Measurements from ENCODE around the gene ISOC1.

The ISOC1 gene

GRCh38 chr5:129094924-129095899 is 663 bp downstream of the ISOC1 start:
- DNase-seq (ENCODE audit: low read depth in 2 of 2), result peak; percentile 24 to 42

GRCh38 chr5:129096382-129096991 is 1.9 kb downstream of the ISOC1 start:
- no peak for DNase-seq (ENCODE audit: low read depth in 2 of 2)

- no peak for DNase-seq (ENCODE audit: low read depth in 2 of 2)
Measured at GRCh38 chr5:129097498-129098296, 3.1 kb downstream of the ISOC1 start.

- no peak for DNase-seq (ENCODE audit: low read depth in 2 of 2)
Measured at GRCh38 chr5:129098488-129099183, 4.1 kb downstream of the ISOC1 start.

GRCh38 chr5:129099184-129099569 is 4.6 kb downstream of the ISOC1 start:
- DNase-seq (ENCODE audit: low read depth in 2 of 2), result no peak

- DNase-seq (ENCODE audit: low read depth in 2 of 2), result no peak
Measured at GRCh38 chr5:129101794-129102193, 7.2 kb downstream of the ISOC1 start.

- no peak for DNase-seq (ENCODE audit: low read depth in 2 of 2)
Measured at GRCh38 chr5:129103397-129103796, 8.8 kb downstream of the ISOC1 start.

GRCh38 chr5:129104915-129105455 is 10.4 kb downstream of the ISOC1 start:
- no peak for DNase-seq (ENCODE audit: low read depth in 2 of 2)

- no peak for DNase-seq (ENCODE audit: low read depth in 2 of 2)
Measured at GRCh38 chr5:129107637-129108036, 13.1 kb downstream of the ISOC1 start.

- no peak for DNase-seq (ENCODE audit: low read depth in 2 of 2)
Measured at GRCh38 chr5:129110742-129111141, 16.2 kb downstream of the ISOC1 start.

GRCh38 chr5:129111351-129111750 is 16.8 kb downstream of the ISOC1 start:
- no peak for DNase-seq (ENCODE audit: low read depth in 2 of 2)

- no peak for DNase-seq (ENCODE audit: low read depth in 2 of 2)
Measured at GRCh38 chr5:129112295-129112694, 17.7 kb downstream of the ISOC1 start.

- DNase-seq (ENCODE audit: low read depth in 2 of 2), result no peak
Measured at GRCh38 chr5:129113867-129114266, 19.3 kb downstream of the ISOC1 start.

GRCh38 chr5:129114539-129115193 is 20.1 kb downstream of the ISOC1 start:
- DNase-seq (ENCODE audit: low read depth in 2 of 2), result no peak

GRCh38 chr5:129115680-129116079 is 21.1 kb downstream of the ISOC1 start:
- no peak for DNase-seq (ENCODE audit: low read depth in 2 of 2)

GRCh38 chr5:129116797-129117196 is 22.2 kb downstream of the ISOC1 start:
- no peak for DNase-seq (ENCODE audit: low read depth in 2 of 2)

- DNase-seq (ENCODE audit: low read depth in 2 of 2), result no peak
Measured at GRCh38 chr5:129118405-129118804, 23.9 kb downstream of the ISOC1 start.

- no peak for DNase-seq (ENCODE audit: low read depth in 2 of 2)
Measured at GRCh38 chr5:129118826-129119225, 24.3 kb downstream of the ISOC1 start.

- no peak for DNase-seq (ENCODE audit: low read depth in 2 of 2)
Measured at GRCh38 chr5:129120158-129120581, 25.6 kb downstream of the ISOC1 start.

- no peak for DNase-seq (ENCODE audit: low read depth in 2 of 2)
Measured at GRCh38 chr5:129122560-129122959, 28.0 kb downstream of the ISOC1 start.

GRCh38 chr5:129124608-129125007 is 30.1 kb downstream of the ISOC1 start:
- no peak for DNase-seq (ENCODE audit: low read depth in 2 of 2)

All from stimulated activated CD4-positive, alpha-beta T cell treated with anti-CD3 and anti-CD28 coated beads, Interleukin-4, amount 100 ng/mL, for 48 hours (primary cell).